Left ventricle myocardium inferior (tissue), 1 donor: ENCODE data around the gene EIF5. TPM values are rescaled to one million over a fixed set of nuclear protein-coding genes. Genes with fewer than 3 reads are reported as not detected.
A peak's percentile ranks its signal among the peaks of the same experiment; 100 is the strongest.

Source experiments
- DNase-seq: peaks from one replicate; pipeline ENCODE4 v3.0.0-alpha.2; 2020
- H3K27ac ChIP-seq: fragments of 200-600 bp; replicated peaks from 2 replicates; pipeline ENCODE4 v1.8.0; 2021
- H3K27me3 ChIP-seq: fragments of 200-600 bp; 2 replicates; pipeline ENCODE4 v1.8.0; 2021; ENCODE audit warnings: low read depth
- H3K36me3 ChIP-seq: fragments of 200-600 bp; 2 replicates; pipeline ENCODE4 v1.8.0; 2021
- H3K4me1 ChIP-seq: fragments of 200-600 bp; 2 replicates; pipeline ENCODE4 v1.8.0; 2021
- H3K4me3 ChIP-seq: fragments of 200-600 bp; 2 replicates; pipeline ENCODE4 v1.8.0; 2021; ENCODE audit warnings: mild to moderate bottlenecking, moderate library complexity
- H3K9me3 ChIP-seq: fragments of 200-600 bp; replicated peaks from 2 replicates; pipeline ENCODE4 v1.8.0; 2021
- intact Hi-C: fragments of 100-400 bp; cut with micrococcal nuclease; formaldehyde crosslinking; loops from one replicate; pipeline ENCODE4 v1.11.0; 2022
- total RNA-seq: library from RNA; stranded (reverse); fragmentation: NEBNext Ultra II Directional; extraction: Animal tissue kit (Norgen Biotek cat#: 25700); gene quantifications from one replicate; pipeline ENCODE4 v1.2.1, GENCODE V29; 2021
- TF ChIP-seq, protein P1 (sequence below): fragments of 200-600 bp; IDR thresholded peaks from 2 replicates; pipeline ENCODE4 v1.8.0; 2021; ENCODE audit warnings: antibody characterized with exemption, mild to moderate bottlenecking, borderline replicate concordance
- donor health status: DM: no; HTN: yes; CAD: no; lungs with severe emphysema.

Gene EIF5
- total RNA-seq, 1 donor from 2014 or later: 260 TPM

DNA sequence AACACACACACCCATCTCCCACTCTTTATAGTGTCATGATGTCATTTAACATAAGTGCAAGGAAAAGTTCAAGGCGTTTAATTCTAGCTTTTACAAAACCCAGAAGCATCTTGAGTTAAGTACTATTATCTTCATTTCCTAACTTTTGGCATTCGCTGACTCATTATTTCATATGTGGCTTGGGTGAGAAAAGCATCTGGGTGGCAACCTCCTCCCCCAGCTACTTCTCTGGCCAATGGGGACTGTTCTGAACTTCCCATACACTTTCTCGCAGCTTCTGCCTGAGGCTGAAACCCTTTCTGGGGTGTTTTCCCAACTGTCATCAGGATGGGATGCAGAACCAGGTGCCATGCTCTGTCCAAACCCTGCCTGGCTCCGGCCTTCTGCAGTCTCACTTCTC lies 48.3 kb downstream of the EIF5 start:
- DNase-seq: no peak
- H3K27me3 ChIP-seq: no peaks in the 10 kb centered on the region
- no peaks in the 10 kb centered on the region for H3K36me3 ChIP-seq
- no peaks in the 10 kb centered on the region for H3K9me3 ChIP-seq
- H3K4me3 ChIP-seq: no peak overlapping the region
- no peak overlapping the region for H3K27ac ChIP-seq
- peaks cover 27% of the 10 kb centered on the region for H3K4me1 ChIP-seq
- TF ChIP-seq, protein P1, sequence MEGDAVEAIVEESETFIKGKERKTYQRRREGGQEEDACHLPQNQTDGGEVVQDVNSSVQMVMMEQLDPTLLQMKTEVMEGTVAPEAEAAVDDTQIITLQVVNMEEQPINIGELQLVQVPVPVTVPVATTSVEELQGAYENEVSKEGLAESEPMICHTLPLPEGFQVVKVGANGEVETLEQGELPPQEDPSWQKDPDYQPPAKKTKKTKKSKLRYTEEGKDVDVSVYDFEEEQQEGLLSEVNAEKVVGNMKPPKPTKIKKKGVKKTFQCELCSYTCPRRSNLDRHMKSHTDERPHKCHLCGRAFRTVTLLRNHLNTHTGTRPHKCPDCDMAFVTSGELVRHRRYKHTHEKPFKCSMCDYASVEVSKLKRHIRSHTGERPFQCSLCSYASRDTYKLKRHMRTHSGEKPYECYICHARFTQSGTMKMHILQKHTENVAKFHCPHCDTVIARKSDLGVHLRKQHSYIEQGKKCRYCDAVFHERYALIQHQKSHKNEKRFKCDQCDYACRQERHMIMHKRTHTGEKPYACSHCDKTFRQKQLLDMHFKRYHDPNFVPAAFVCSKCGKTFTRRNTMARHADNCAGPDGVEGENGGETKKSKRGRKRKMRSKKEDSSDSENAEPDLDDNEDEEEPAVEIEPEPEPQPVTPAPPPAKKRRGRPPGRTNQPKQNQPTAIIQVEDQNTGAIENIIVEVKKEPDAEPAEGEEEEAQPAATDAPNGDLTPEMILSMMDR: no peak
- intact Hi-C loops: no loop called here

DNA sequence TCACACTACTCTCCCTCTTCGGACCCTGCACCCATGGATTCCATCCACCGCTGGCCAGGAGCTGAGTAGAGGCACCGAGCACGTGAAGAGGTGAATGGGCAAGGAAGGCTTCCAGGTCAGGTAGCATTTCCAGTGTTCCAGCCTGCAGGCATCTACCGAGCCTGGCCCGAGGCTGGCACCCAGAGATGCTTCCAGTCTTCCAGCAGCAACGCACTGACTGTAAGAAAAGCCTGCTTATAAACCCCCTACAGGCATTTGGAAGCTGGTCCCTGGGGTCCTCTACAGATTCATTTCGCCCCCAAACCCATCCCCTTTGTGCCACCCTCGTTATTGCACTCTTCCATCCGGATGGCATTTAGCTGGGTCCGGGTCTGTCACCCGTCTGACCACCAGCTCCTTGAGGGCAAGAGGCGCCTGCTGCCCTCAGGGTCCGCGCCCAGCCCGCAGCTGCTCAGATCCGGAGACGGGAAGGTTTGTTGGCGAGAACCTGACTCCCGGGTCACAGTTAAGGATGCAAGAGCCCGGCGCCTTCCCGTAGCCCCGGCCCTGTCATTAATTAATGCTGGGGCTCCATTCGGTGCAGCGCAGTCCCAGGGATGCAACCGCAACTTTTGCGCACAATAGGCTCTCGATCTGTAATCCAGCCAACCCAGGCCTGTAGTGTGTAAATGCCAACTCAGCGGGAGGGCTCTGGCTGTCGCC lies 50.6 kb downstream of the EIF5 start:
- Histone ChIP-seq H3K4me3 (peak overlapping the region; percentile 98), H3K4me1 (peaks cover 48% of the 10 kb centered on the region), H3K27me3 (no peaks in the 10 kb centered on the region), H3K36me3 (no peaks in the 10 kb centered on the region), H3K27ac (peak overlapping the region; percentile 99), H3K9me3 (no peaks in the 10 kb centered on the region)
- DNase-seq: peak; percentile 24
- intact Hi-C loops: no loop called here
- TF ChIP-seq, protein P1: no peak

DNA sequence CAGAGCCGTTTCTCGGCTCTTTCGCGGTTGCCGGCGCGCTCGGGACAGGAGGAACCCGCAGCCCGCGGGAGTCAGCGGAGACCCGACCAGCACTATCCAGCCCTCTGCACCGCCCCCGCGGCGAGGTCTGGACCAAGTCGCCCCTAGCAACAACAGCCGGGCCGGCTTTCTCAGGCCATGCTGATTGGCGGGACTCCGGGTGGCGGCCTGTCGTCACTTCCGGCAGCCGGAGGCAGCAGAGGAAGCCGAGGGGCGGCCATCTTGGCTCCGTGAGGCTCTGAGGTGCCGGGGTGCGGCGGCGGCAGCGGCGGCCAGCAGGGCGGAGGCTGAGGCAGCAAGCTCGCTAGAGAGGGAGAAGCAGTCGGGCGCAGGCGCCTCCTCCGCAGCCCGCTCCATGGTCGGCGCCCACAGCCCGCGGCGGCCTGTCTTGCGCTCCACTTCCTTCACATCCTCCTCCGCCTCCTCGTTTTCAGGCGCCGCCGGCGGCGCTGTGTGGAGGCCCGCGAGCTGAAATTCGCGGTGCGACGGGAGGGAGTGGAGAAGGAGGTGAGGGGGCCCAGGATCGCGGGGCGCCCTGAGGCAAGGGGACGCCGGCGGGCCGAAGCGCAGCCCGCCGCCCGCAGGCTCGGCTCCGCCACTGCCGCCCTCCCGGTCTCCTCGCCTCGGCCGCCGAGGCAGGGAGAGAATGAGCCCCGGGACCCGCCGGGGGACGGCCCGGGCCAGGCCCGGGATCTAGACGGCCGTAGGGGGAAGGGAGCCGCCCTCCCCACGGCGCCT lies 51.3 kb downstream of the EIF5 start, which contains the start of gene MARK3:
TSS of gene MARK3 (plus strand) at position 264 of the 777 bp plus-strand sequence. CDS start 615 bp downstream, outside the sequence.
- intact Hi-C loops: no loop called here
- Histone ChIP-seq H3K27me3 (no peaks in the 10 kb centered on the region), H3K4me1 (peaks cover 54% of the 10 kb centered on the region), H3K4me3 (peak within 1 kb of the TSS; percentile 98), H3K27ac (peak within 1 kb of the TSS; percentile 99), H3K36me3 (no peaks in the 10 kb centered on the region), H3K9me3 (no peaks in the 10 kb centered on the region)
- TF ChIP-seq, protein P1: no peak
- DNase-seq: peak; percentile 98

DNA sequence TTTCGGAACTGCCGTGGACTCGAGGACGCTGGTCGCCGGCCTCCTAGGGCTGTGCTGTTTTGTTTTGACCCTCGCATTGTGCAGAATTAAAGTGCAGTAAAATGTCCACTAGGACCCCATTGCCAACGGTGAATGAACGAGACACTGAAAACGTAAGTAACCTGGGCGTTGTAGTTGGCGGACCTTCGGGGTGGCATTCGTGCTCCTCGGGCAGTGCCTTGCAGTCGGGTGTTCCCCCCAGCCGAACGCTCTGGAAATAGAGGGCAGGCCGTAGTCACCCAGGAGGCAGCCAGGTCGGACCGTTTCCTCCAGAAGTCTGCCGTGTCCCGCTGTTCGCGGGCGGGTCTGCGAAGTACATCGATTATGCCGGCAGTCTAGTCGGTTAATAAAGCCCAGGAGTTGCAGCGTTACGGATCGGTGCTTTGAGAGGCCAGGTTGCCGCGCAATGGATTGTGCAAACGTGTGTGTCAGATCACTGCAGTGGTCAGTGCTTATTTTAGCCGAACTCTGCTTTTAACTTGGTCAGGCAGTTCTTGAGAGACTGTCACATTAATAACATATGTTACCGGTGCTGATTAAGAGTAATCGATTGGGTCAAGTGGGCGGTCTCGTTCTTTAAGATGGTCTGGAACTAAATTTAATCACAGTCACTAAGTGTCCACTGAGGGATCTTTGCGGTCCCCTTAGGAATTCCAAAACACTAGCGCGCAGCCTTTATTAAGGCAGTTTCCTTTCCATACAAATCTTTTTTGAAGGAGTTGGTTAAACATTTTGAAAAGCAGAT lies 52.1 kb downstream of the EIF5 start:
- no peaks in the 10 kb centered on the region for H3K9me3 ChIP-seq
- H3K27ac ChIP-seq: peak overlapping the region; percentile 99
- no peaks in the 10 kb centered on the region for H3K36me3 ChIP-seq
- TF ChIP-seq, protein P1: no peak
- H3K27me3 ChIP-seq: no peaks in the 10 kb centered on the region
- no peak for DNase-seq
- H3K4me3 ChIP-seq: peak overlapping the region; percentile 98
- peaks cover 61% of the 10 kb centered on the region for H3K4me1 ChIP-seq
- intact Hi-C loops: no loop called here

DNA sequence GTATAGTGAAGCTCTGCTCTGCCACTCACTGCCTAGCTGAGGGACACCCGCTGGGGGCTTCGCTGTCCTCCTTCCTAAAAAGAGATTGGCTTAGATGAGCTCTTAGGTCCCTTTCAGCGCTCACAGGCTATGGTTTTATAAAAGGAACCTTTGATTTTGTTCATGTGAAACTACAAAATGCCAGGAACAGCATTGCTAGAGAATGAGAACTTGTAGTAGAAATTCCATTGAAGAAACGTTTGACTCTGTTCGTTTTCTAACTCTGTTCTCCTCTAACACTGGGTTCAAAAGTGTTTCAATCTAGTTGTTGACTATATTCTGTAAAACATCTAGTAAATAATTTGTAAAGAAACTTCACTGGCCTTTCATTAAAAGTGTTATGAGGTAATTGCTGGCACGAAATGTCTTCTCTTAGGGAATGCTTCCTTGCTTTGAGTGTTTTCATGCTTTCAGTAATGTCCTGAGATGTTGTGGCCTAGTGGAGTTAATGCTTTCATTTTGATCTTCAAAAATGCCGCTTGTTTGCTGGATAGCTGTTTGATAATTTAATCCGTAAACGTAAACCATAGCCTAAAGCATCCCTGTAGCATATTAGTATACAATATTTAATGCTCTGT lies 52.8 kb downstream of the EIF5 start:
- TF ChIP-seq, protein P1: no peak
- Histone ChIP-seq H3K27me3 (no peaks in the 10 kb centered on the region), H3K27ac (peak overlapping the region; percentile 99), H3K36me3 (no peaks in the 10 kb centered on the region), H3K9me3 (no peaks in the 10 kb centered on the region), H3K4me3 (peak overlapping the region; percentile 98), H3K4me1 (peaks cover 68% of the 10 kb centered on the region)
- intact Hi-C loops: no loop called here
- DNase-seq: no peak
